H1 (cell line): ENCODE data around the gene PPM1G. TPM values are rescaled to one million over a fixed set of nuclear protein-coding genes. Genes with fewer than 3 reads are reported as not detected.

Source experiments
- CTCF ChIA-PET: fragments of 300-600 bp; sonication (Branson Sonifier 250); formaldehyde crosslinking; loops from one replicate; lab custom pipeline; 2021; ENCODE audit not compliant: partially characterized antibody; lab: Charles Lee
- POLR2A ChIA-PET: fragments of 300-600 bp; sonication (Branson Sonifier 250); formaldehyde crosslinking; loops from one replicate; lab custom pipeline; 2021; ENCODE audit warnings: inconsistent platforms; ENCODE audit not compliant: partially characterized antibody; lab: Charles Lee
- DNase-seq, 2 experiments: peaks; one replicate each; pipeline versions ENCODE4 v3.0.0 to v3.0.0-alpha.2; 2010 to 2022; ENCODE audit warnings: low spot score in 2 of 2, low read depth in 1 of 2, mixed read lengths in 1 of 2
- FAIRE-seq: peaks from 2 replicates; lab custom pipeline; 2011; peaks lifted over from hg19 to GRCh38; lab: Jason Lieb, UNC
- H2AFZ ChIP-seq: 2 replicates; pipeline ENCODE4 v1.8.1; 2012; ENCODE audit warnings: low read length, inconsistent platforms
- H2AK5ac ChIP-seq: 2 replicates; pipeline ENCODE4 v1.6.1; 2013; ENCODE audit warnings: low read depth, low read length
- H2BK120ac ChIP-seq: replicated peaks from 2 replicates; pipeline ENCODE3; 2013; ENCODE audit warnings: low read depth, low read length, inconsistent platforms
- H2BK12ac ChIP-seq: 2 replicates; pipeline ENCODE4 v1.6.1; 2013; ENCODE audit warnings: low read depth, low read length
- H2BK15ac ChIP-seq: 2 replicates; pipeline ENCODE4 v1.6.1; 2013; ENCODE audit warnings: low read length
- H2BK20ac ChIP-seq: 2 replicates; pipeline ENCODE4 v1.6.1; 2013; ENCODE audit warnings: low read length
- H2BK5ac ChIP-seq: 2 replicates; pipeline ENCODE4 v1.6.1; 2013; ENCODE audit warnings: low read depth, low read length
- H3K14ac ChIP-seq: 2 replicates; pipeline ENCODE4 v1.6.1; 2013; ENCODE audit warnings: inconsistent platforms; ENCODE audit not compliant: insufficient read length
- H3K18ac ChIP-seq: 2 replicates; pipeline ENCODE4 v1.6.1; 2013; ENCODE audit warnings: low read length; ENCODE audit errors: extremely low read depth
- H3K23ac ChIP-seq: 2 replicates; pipeline ENCODE4 v1.6.1; 2013; ENCODE audit warnings: inconsistent platforms; ENCODE audit not compliant: insufficient read length
- H3K23me2 ChIP-seq: 2 replicates; pipeline ENCODE4 v1.6.1; 2013; ENCODE audit warnings: low read depth, low read length
- H3K27ac ChIP-seq: 2 replicates; pipeline ENCODE4 v1.6.1; 2011; ENCODE audit warnings: low read depth, low read length, inconsistent platforms
- H3K27me3 ChIP-seq, 4 experiments: replicated peaks in 1 of 4; 1 replicate in 1 of 4; 2 replicates in 3 of 4; pipeline versions ENCODE4 v1.6.1 to v1.8.1; 2011 to 2013; ENCODE audit warnings: low read length in 3 of 4, mild to moderate bottlenecking in 3 of 4, inconsistent platforms in 2 of 4, mixed read lengths in 2 of 4, moderate library complexity in 1 of 4; ENCODE audit not compliant: control insufficient read depth in 3 of 4, insufficient read depth in 3 of 4; ENCODE audit errors: extremely low read depth in 1 of 4
- H3K36me3 ChIP-seq, 4 experiments: 2 replicates each; pipeline versions ENCODE4 v1.6.1 to v1.8.1; 2011 to 2013; ENCODE audit warnings: mild to moderate bottlenecking in 4 of 4, low read length in 3 of 4, moderate library complexity in 2 of 4, control low read depth in 1 of 4, inconsistent platforms in 1 of 4; ENCODE audit not compliant: insufficient read depth in 4 of 4, control insufficient read depth in 2 of 4
- H3K4ac ChIP-seq: replicated peaks from 2 replicates; pipeline ENCODE3; 2013; ENCODE audit warnings: low read length, low read depth, mixed read lengths, inconsistent platforms; ENCODE audit not compliant: insufficient read length
- H3K4me1 ChIP-seq, 4 experiments: replicated peaks in 1 of 4; 1 replicate in 1 of 4; 2 replicates in 3 of 4; pipeline versions ENCODE4 v1.6.1 to v1.8.1; 2011 to 2013; ENCODE audit warnings: low read length in 3 of 4, inconsistent platforms in 2 of 4, mixed read lengths in 1 of 4; ENCODE audit not compliant: insufficient read depth in 4 of 4, control insufficient read depth in 3 of 4
- H3K4me2 ChIP-seq, 2 experiments: 2 replicates each; pipeline versions ENCODE4 v1.6.1 to v1.8.1; 2011 to 2013; ENCODE audit warnings: low read depth in 2 of 2, low read length in 2 of 2, control low read depth in 1 of 2, inconsistent platforms in 1 of 2, mild to moderate bottlenecking in 1 of 2; ENCODE audit not compliant: insufficient read depth in 1 of 2
- H3K4me3 ChIP-seq, 4 experiments: fragments of 200-600, 300-600 bp in 1 of 4; sonication (generic), shearing (Covaris generic), sonication (Bioruptor Twin) in 1 of 4; 2 replicates each; pipeline versions ENCODE4 v1.5.1 to v1.8.1; 2011 to 2016; ENCODE audit warnings: low read length in 4 of 4, low read depth in 3 of 4, control low read depth in 2 of 4, inconsistent platforms in 2 of 4, mild to moderate bottlenecking in 2 of 4, mixed read lengths in 1 of 4, moderate library complexity in 1 of 4; ENCODE audit not compliant: insufficient read depth in 2 of 4; ENCODE audit errors: extremely low read depth in 1 of 4
- H3K56ac ChIP-seq: replicated peaks from 2 replicates; pipeline ENCODE3; 2013; ENCODE audit warnings: low read depth, mild to moderate bottlenecking, mixed read lengths, low read length, inconsistent platforms; ENCODE audit not compliant: insufficient read length
- H3K79me1 ChIP-seq: 2 replicates; pipeline ENCODE4 v1.6.1; 2013; ENCODE audit warnings: low read depth, low read length, control low read depth
- H3K79me2 ChIP-seq, 2 experiments: 2 replicates each; pipeline versions ENCODE4 v1.6.1 to v1.8.1; 2012 to 2013; ENCODE audit warnings: low read length in 2 of 2, mild to moderate bottlenecking in 2 of 2, inconsistent platforms in 1 of 2; ENCODE audit not compliant: insufficient read depth in 2 of 2, control insufficient read depth in 1 of 2
- H3K9ac ChIP-seq, 4 experiments: replicated peaks in 1 of 4; 1 replicate in 1 of 4; 2 replicates in 3 of 4; pipeline versions ENCODE4 v1.6.1 to v1.8.1; 2011 to 2013; ENCODE audit warnings: low read depth in 3 of 4, low read length in 3 of 4, control low read depth in 2 of 4, mild to moderate bottlenecking in 2 of 4, moderate library complexity in 2 of 4, inconsistent platforms in 1 of 4; ENCODE audit errors: extremely low read depth in 1 of 4
- H3K9me3 ChIP-seq, 2 experiments: 2 replicates each; pipeline versions ENCODE4 v1.6.1 to v1.8.1; 2012 to 2013; ENCODE audit warnings: mild to moderate bottlenecking in 2 of 2, moderate library complexity in 2 of 2, control low read depth in 1 of 2, inconsistent platforms in 1 of 2, low read depth in 1 of 2, low read length in 1 of 2, mixed read lengths in 1 of 2; ENCODE audit not compliant: insufficient read depth in 2 of 2
- H4K20me1 ChIP-seq, 2 experiments: replicated peaks in 1 of 2; 2 replicates each; pipeline versions ENCODE3 to v1.8.1; 2011 to 2013; ENCODE audit warnings: inconsistent platforms in 2 of 2, low read length in 2 of 2, mild to moderate bottlenecking in 1 of 2; ENCODE audit not compliant: insufficient read depth in 2 of 2, control insufficient read depth in 1 of 2
- H4K5ac ChIP-seq: 2 replicates; pipeline ENCODE4 v1.6.1; 2013; ENCODE audit warnings: low read length, low read depth, mixed read lengths, inconsistent platforms; ENCODE audit not compliant: insufficient read length
- H4K8ac ChIP-seq: 2 replicates; pipeline ENCODE4 v1.8.0; 2013; ENCODE audit warnings: mild to moderate bottlenecking, moderate library complexity, low read length, inconsistent platforms; ENCODE audit not compliant: insufficient read depth; ENCODE audit errors: extremely low read depth
- H4K91ac ChIP-seq: replicated peaks from 2 replicates; pipeline ENCODE3; 2013; ENCODE audit warnings: low read length, mixed read lengths, inconsistent platforms; ENCODE audit not compliant: insufficient read length
- CBX8 ChIP-seq: fragments of 300-800, 300-1000 bp; sonication (generic); IDR thresholded peaks from 2 replicates; pipeline ENCODE4 v1.7.1; 2016; ENCODE audit warnings: low read depth, low read length, borderline replicate concordance
- CHD1 ChIP-seq: IDR thresholded peaks from 2 replicates; pipeline ENCODE4 v1.6.1; 2012; ENCODE audit warnings: low read depth, low read length, improper control_type of control experiment
- CREB1 ChIP-seq: IDR thresholded peaks from 2 replicates; pipeline ENCODE4 v1.6.1; 2012; ENCODE audit warnings: inconsistent platforms
- CTCF ChIP-seq, 3 experiments: IDR thresholded peaks; 1 replicate in 2 of 3; 2 replicates in 1 of 3; pipeline versions ENCODE4 v1.5.1 to v1.6.1; 2011; ENCODE audit warnings: low read length in 3 of 3, mild to moderate bottlenecking in 3 of 3, inconsistent platforms in 2 of 3, low read depth in 1 of 3, moderate library complexity in 1 of 3; ENCODE audit not compliant: insufficient read depth in 1 of 3; ENCODE audit errors: control extremely low read depth in 1 of 3
- HDAC6 ChIP-seq: IDR thresholded peaks from one replicate; pipeline ENCODE4 v1.7.1; 2012; ENCODE audit warnings: low read depth, mild to moderate bottlenecking, inconsistent platforms, low read length, moderate library complexity
- MAFK ChIP-seq: IDR thresholded peaks from 2 replicates; pipeline ENCODE4 v1.6.1; 2012; ENCODE audit warnings: low read depth, mild to moderate bottlenecking, improper control_type of control experiment, low read length
- NANOG ChIP-seq: IDR thresholded peaks from 2 replicates; pipeline ENCODE4 v1.6.1; 2011; ENCODE audit warnings: low read length, low read depth, mild to moderate bottlenecking, inconsistent platforms; ENCODE audit not compliant: insufficient read depth, poor library complexity, severe bottlenecking
- PHF8 ChIP-seq: fragments of 200-600 bp; sonication (generic); conservative IDR thresholded peaks from 2 replicates; pipeline ENCODE4 v1.7.1; 2012; ENCODE audit warnings: low read depth, mild to moderate bottlenecking, inconsistent platforms, low read length, moderate library complexity
- RAD21 ChIP-seq, 2 experiments: IDR thresholded peaks in 1 of 2; conservative IDR thresholded peaks in 1 of 2; 2 replicates each; pipeline ENCODE4 v1.6.1; 2011; ENCODE audit warnings: low read depth in 2 of 2, low read length in 2 of 2, improper control_type of control experiment in 1 of 2, inconsistent platforms in 1 of 2, mild to moderate bottlenecking in 1 of 2, moderate library complexity in 1 of 2
- RBBP5 ChIP-seq: IDR thresholded peaks from 2 replicates; pipeline ENCODE4 v1.7.1; 2012; ENCODE audit warnings: low read depth, mild to moderate bottlenecking, inconsistent platforms, low read length, moderate library complexity, borderline replicate concordance
- SIRT6 ChIP-seq: IDR thresholded peaks from one replicate; pipeline ENCODE4 v1.7.1; 2012; ENCODE audit warnings: low read length, inconsistent platforms
- TBP ChIP-seq: IDR thresholded peaks from 2 replicates; pipeline ENCODE4 v1.6.1; 2011; ENCODE audit warnings: low read depth, low read length, improper control_type of control experiment
- polyA plus RNA-seq, 7 experiments: library from polyadenylated mRNA; depleted of rRNA in 3 of 7; stranded (reverse) in 5 of 7; unstranded in 2 of 7; fragments of >200 nt in 5 of 7; fragments of 200-250 nt in 2 of 7; gene quantifications; 1 replicate in 5 of 7; 2 replicates in 1 of 7; 4 replicates in 1 of 7; pipeline versions ENCODE4 v1.2.1 to v1.2.3, GENCODE V29; 2011 to 2013; ENCODE audit warnings: missing spikeins in 2 of 7, mixed read lengths in 2 of 7
- total RNA-seq: library from RNA; stranded (reverse); fragmentation: NEBNext Ultra II Directional; extraction: Animal tissue kit (Norgen Biotek cat#: 25700); gene quantifications from 2 replicates; pipeline ENCODE4 v1.2.1, GENCODE V29; 2021

PPM1G gene
- total and polyA plus RNA-seq, 2 of the 8 experiments (the other 6 are each of a cell fraction or from before 2014, with no cell fraction given) = 73.3 to 203 TPM

GRCh38 chr2:27431395-27431794 lies 22.0 kb upstream of the PPM1G start:
- no peak overlapping the region for H3K56ac ChIP-seq
- H3K4ac ChIP-seq = no peak overlapping the region
- H2AK5ac ChIP-seq = no peak overlapping the region
- H3K27me3 ChIP-seq = no peaks in the 10 kb centered on the region
- no peaks in the 10 kb centered on the region; a peak in 2 of 7 replicates for H3K4me1 ChIP-seq
- H2BK5ac ChIP-seq = no peak overlapping the region
- FAIRE-seq = no peak
- no peak overlapping the region for H3K18ac ChIP-seq
- ChIA-PET CTCF (interaction anchor here (0.9 to 5.0 kb wide), 6 partner anchors 10 to 252 kb away, joined by 3 to 24 read pairs (median 4); no protein-coding TSS in a partner anchor), POLR2A (interaction anchor here (1.6 to 4.7 kb wide), 3 partner anchors 18 to 75 kb away, joined by 3 to 17 read pairs (median 6); partner anchors contain the start of genes GTF3C2 and ZNF513)
- no peak overlapping the region for H3K23ac ChIP-seq
- no peak for DNase-seq
- H2BK20ac ChIP-seq = no peak overlapping the region
- no peak overlapping the region for H2BK120ac ChIP-seq
- no peak overlapping the region for H2AFZ ChIP-seq
- H4K8ac ChIP-seq = no peak overlapping the region
- H3K4me3 ChIP-seq = no peak overlapping the region
- no peak overlapping the region for H4K91ac ChIP-seq
- no peak overlapping the region for H4K5ac ChIP-seq
- peaks cover 3% of the 10 kb centered on the region; the same call in 1 of the 2 replicates for H3K79me1 ChIP-seq
- no peak overlapping the region for H3K27ac ChIP-seq
- H3K23me2 ChIP-seq = peaks cover 8% of the 10 kb centered on the region; the same call in 1 of the 2 replicates
- H3K4me2 ChIP-seq = no peak overlapping the region
- H2BK15ac ChIP-seq = no peak overlapping the region
- no peak overlapping the region for H3K9ac ChIP-seq
- H3K14ac ChIP-seq = no peak overlapping the region
- H2BK12ac ChIP-seq = no peak overlapping the region
- peaks cover 3 to 33% of the 10 kb centered on the region in 2 experiments; a peak in 3 of 4 replicates for H3K79me2 ChIP-seq
- peaks cover 14 to 31% (median 29%) of the 10 kb centered on the region in 4 experiments for H3K36me3 ChIP-seq
- peaks cover 5 to 18% of the 10 kb centered on the region in 2 experiments for H4K20me1 ChIP-seq
- H3K9me3 ChIP-seq = no peaks in the 10 kb centered on the region
- TF ChIP-seq CHD1 = no peak
- TF ChIP-seq CREB1 = no peak
- no peak for TF ChIP-seq PHF8
- no peak for TF ChIP-seq CBX8
- TF ChIP-seq MAFK = no peak
- TF ChIP-seq SIRT6 = no peak
- TF ChIP-seq HDAC6 = no peak
- TF ChIP-seq RBBP5 = no peak
- no peak for TF ChIP-seq CTCF (IDR thresholded peaks at IDR 0.05; ENCODE audit: control extremely low read depth in 1 of 3, insufficient read depth in 1 of 3, low read depth in 1 of 3, low read length in 3 of 3)
- TF ChIP-seq NANOG = no peak
- TF ChIP-seq RAD21 (IDR thresholded peaks at IDR 0.05 in 1 of 2, conservative IDR thresholded peaks at IDR 0.05 in 1 of 2; ENCODE audit: low read depth in 2 of 2, low read length in 2 of 2) = no peak
- TF ChIP-seq TBP = no peak
